Kidney glomerular epithelial cell (primary cell): ENCODE data around the gene PPM1K.
"Not testable (repeated sequence)": the region's sequence is repeated elsewhere in the genome, so short reads cannot be mapped to it uniquely, and the experiment has no call there.

Experiments
- DNase-seq: peaks from one replicate; lab custom pipeline; 2025; lab: John Stamatoyannopoulos, UW

Gene PPM1K

GRCh38 chr4:88284439-88285234, at the start of gene PPM1K:
TSS of gene PPM1K (minus strand) at chr4:88284561. CDS start at chr4:88278583, 5,978 bp downstream.
- peak; percentile 96 for DNase-seq

- DNase-seq = no peak
Measured at GRCh38 chr4:88333741-88334405, 49.5 kb upstream of the PPM1K start.

DNA sequence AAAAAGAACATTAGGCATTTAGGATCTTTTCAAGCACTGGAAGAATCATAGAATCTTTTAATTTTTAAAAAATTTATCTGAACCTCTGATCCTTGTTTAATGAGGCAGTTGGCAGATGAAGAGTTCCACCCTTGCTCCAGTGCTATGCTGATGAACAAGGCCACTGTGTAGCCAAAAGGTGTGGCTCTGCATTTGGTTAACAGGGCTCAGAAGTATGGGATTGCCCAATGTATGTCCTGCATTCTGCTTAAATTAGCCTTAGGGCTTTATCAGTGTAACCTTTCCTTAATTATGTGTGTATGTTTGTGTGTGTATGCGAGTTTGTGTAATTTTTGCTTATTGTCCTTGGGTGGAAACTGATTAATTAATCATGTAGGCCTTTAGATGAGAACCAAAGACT, 43.3 kb upstream of the PPM1K start:
- no peak for DNase-seq

DNA sequence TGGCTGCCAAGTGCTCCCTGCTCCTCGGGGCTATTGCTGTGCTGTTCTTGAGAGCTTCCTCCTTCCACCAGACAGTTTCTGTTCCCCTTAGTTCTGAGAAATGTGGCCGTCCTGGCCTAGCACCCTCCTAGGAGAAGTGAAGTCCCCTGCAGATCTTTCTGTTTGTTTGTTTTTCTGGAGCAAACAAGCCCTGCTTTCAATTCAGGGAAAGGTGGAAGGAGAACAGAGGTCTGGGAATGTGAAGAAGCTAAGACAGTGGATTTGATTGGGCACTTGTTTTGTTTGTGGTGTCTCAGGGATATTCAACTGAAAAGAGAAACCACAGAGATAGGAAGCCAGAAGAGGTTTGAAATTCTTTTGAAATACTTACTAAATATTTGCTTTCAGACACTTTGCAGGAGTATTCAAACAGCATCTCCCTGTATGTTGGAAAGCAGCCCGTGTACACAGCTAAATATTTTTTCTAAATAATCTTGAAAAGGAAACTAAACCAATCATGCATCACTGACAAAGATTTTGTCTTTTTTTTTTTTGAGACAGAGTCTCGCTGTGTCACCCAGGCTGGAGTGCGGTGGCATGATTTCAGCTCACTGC, 36.5 kb upstream of the PPM1K start:
- DNase-seq = peak; percentile 67

DNA sequence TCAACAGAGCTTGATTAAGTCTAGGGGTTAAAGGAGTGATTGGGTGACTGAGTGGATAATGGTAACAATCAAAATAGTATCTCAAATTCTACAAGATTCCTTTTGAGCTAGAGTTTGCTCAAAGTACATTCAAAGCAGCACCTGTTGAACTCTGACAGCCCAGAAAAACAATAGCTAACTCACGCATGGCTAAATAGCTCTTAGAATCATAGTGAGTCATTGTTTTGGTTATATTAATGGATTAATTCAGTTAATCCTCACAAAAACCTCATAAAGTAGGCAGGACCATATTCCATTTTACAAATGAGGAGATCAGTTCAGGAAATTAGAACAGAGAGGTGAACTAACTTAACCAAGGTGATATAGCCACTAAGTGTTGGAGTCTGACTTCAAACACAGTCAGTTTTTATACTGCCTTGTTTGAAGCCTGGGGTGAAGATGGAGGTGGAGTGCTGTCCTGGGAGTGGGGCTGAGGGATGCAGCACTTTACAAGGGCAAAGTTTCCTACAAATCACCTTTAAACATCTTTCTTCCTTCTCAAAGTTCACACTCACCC, 35.9 kb upstream of the PPM1K start:
- peak; percentile 41 for DNase-seq

- DNase-seq = peak; percentile 29
Measured at GRCh38 chr4:88318751-88319350, 34.5 kb upstream of the PPM1K start.

- DNase-seq = no peak
Measured at GRCh38 chr4:88315460-88316017, 31.2 kb upstream of the PPM1K start.

GRCh38 chr4:88313088-88313624, 28.8 kb upstream of the PPM1K start:
- not testable (repeated sequence) for DNase-seq

DNA sequence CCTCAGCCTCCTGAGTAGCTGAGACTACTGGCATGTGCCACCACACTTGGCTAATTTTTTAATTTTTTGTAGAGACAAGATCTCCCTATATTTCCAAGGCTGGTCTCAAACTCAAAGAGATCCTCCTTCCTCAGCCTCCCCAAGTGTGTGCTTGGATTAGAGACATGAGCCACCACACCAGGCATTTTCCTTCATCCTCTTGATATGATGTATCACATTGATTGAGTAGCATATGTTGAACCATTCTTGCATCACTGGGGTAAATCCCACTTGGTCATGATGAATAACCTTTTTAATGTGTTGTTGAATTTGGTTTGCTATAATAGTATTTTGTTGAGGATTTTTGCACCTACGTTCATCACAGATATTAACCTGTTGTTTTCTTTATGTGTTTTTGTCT, 24.2 kb upstream of the PPM1K start:
- DNase-seq = no peak

- DNase-seq = no peak
Measured at GRCh38 chr4:88297725-88298454, 13.5 kb upstream of the PPM1K start.

DNA sequence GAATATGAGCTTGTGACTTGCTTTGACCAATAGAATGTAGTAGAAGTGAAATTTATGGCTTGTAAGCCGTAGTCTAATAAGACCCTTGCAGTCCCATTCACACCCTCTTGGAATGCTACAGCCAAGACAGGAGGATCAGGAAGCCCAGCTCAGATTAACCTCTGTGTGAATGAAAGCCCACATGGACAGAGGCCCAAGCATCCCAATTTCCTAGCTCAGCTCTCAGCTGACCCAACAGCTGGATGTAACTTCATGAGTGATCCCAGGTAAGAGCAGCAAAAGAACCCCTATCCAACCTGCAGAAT, 12.8 kb upstream of the PPM1K start:
- no peak for DNase-seq

DNA sequence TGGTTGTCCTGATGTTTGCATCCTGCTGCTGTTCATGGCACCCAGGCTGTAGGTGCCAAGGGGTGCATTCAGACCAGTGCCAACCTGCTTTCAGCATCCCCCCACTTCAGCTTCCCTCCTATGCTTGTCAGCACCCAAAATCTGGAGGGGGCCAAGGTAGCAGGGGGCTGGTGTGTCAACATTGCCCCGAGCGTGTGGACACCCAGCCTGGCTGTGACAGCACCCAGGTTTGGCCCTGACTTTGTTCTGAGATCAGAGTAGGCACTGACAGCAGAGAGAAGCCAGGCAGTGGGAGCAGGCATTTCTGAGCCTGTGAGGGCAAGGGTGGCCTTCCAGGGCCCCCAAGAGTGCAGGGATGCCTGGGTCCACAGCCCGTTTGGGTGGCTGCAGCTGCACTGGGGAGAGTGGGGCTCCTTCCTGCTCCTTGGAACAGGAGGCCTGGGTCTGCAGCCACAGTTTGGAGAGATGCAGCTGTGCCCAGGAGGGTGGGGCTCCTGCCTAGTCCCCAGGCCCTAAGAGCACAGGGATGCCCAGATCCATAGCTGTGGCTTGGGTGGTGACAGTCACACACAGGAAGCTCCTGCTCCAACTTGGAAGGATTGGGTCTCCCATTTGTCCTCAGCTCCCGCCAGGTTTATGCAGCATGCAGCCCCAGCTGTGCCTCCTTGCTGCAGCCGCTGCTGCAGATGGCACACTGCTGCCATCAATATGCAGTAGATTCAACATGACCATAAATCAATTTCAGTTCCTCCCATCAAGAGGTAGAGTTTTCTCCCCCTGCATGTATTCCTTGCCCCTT, 12.3 kb upstream of the PPM1K start:
- no peak for DNase-seq

DNA sequence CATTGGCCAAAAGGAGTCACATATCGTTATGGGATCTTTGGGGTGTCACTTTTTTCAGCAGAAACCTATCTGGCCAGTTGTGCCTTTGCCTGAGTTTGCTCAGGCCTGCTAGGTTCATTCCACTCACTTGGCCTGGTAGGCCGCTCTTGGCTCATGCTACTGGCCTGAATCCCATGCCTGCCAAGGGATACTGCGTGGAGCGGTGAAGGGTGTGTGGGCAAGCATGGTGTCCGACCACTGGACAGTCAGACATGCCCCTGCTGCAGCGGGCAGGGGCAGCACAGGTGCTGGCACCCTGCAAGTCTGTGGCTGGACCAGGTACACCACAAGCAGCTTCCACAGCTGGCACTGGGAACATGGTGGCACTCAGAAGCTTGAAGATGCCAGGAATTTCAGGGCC, 11.3 kb upstream of the PPM1K start:
- DNase-seq = no peak

GRCh38 chr4:88291003-88291402, 6.6 kb upstream of the PPM1K start:
- no peak for DNase-seq

DNA sequence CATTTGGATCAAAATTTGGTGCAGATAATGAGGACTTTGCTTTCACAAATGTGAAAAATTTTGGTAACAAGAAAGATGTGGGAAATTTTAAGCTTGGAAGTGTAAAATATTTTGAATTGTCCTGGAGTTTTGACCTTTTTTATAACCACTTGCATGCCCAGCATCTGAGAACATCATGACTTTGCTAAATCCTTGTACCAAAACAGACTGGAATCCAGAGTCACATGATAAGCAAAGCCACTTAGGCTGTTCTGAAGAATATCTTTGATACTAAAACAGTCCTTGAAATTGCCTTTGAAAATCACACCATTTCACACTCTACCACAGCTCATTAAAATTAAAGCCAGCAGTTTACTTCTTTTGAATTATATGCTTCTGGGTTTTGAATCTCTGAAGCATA, 2.5 kb upstream of the PPM1K start:
- no peak for DNase-seq

DNA sequence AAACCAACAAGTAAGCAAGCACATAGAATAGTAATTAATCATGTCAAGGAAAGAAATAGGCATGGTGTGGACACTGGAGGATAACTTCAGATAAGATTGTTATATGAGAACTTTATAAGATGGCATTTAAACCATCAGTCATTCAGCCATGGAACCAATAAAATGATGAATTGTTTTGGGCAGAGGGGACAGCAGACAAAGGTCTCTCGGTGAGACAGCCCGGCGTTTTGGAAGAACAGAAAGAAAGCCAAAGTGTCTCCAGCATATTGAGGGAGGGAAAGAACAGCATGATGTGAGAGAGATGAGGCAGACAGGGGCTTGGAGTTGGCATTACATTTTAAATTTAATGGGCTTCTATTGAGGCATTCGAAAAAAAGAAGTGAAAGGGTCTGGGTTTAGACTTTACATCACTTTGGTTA, 883 bp upstream of the PPM1K start:
- DNase-seq = no peak

DNA sequence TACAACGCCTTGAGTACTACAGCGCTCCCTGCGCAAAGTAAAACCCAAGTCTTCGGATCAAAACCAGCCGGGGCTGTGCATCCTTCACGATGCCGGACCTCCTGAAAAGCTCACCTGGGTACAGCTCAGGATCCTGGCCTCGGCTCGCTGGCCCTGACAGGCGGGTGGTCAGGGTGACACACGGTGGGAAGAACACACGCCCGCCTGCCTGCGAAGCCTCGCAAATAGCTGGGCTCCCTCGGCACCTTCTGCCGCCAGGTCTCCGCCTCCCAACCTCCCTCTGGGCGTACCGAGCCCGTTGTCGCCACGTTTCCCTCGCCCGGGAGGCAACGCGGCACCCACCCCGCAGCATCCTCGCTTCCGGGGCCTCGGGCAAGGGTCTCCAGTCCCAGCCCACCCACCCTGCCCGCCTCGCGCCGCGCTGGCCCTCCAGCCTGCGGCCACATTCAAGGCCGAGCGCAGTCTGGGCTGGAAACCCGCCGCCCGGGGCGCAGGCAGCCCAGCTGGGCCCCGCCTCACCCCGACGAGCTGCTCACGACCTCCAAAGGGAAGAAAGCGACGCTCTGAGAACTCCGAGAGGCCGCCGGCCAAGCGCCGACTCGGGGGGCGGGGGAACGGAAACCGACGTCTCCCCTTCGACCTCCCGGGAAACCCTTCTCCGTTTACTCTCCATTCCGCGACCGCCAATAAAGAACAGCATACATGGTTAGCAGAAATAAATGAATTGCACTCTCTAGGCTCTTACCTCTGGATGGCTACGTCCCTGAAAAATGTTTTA, 511 bp downstream of the PPM1K start:
- peak; percentile 69 for DNase-seq

GRCh38 chr4:88280228-88280795, 4.0 kb downstream of the PPM1K start:
- DNase-seq = no peak

DNA sequence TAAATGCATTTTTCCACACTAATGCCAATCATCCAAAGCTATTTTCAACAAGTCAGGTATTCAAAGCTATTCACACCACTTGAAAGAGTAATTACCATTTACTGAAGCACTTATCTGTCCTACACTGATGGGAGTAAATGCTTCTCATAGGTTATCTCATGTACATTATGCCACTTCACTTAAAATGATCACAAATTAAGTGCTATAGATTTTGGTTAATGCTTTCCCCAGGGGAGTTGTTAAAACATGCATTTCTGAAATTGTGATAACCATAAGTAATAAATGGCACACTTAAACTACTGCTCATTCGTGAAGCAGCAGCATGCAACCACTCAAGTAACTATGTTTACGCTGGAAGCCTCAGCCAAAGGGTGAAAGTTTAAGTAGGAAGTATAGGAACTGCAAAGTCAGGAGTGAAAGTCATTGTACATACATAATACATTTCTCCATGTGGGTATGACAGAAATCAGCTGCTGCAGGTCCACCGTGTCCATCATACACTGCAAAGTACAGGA, 6.6 kb downstream of the PPM1K start:
- no peak for DNase-seq
